HFF-Myc (cell line): ENCODE measurements around the gene C21orf58.

ENCODE experiments used
- DNase-seq: peaks from one replicate; pipeline ENCODE4 v3.0.0-alpha.2; 2011; ENCODE audit warnings: low read depth; ENCODE audit errors: extremely low read depth
- H3K4me3 ChIP-seq: replicated peaks from 2 replicates; pipeline ENCODE4 v1.5.1; 2011; ENCODE audit warnings: low read depth, mild to moderate bottlenecking, control low read depth, low read length
- CTCF ChIP-seq: IDR thresholded peaks from 2 replicates; pipeline ENCODE4 v1.5.1; 2012; ENCODE audit warnings: mild to moderate bottlenecking, low read depth, low read length, control low read depth; ENCODE audit errors: missing control alignments

Gene C21orf58

DNA sequence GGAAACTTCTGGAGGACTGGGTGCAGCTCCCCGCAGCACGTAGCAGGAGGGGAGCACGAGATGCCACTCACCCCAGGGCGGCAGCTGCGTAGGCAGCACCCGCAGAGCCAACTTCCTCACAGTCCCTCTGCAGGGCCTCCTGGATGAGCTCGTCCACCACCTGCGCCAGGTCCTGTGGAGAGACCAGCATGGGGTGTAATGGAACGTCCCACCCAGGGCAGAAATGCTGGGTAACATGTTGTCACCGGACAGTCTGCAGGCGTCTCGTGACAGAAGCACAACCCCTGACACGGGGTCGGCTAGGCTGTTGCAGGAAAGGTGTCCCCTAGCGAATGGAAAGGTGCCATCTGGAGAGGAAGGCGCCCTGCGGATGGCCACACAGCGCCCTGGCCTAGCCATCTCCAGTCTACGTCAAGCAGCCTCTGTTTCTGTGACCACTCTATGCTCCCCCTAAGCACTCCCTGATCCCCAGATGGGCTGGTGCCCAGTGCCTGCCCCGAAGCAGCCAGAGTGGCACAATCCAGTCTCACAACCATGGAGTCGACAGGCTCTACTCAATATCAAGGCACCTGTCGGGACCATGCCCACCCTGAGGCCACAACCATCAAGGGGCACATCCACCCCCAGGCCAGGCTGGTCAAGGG, 59.5 kb downstream of the C21orf58 start:
- no peak overlapping the region for H3K4me3 ChIP-seq
- no peak for DNase-seq
- TF ChIP-seq CTCF, result no peak

- no peak for DNase-seq
- no peak overlapping the region for H3K4me3 ChIP-seq
- no peak for TF ChIP-seq CTCF
Measured at GRCh38 chr21:46256501-46256994, 67.1 kb downstream of the C21orf58 start.

GRCh38 chr21:46255758-46256337, 67.8 kb downstream of the C21orf58 start:
- no peak for TF ChIP-seq CTCF
- no peak overlapping the region for H3K4me3 ChIP-seq
- DNase-seq, result no peak

GRCh38 chr21:46255166-46255565, 68.5 kb downstream of the C21orf58 start:
- no peak for DNase-seq
- no peak for TF ChIP-seq CTCF
- H3K4me3 ChIP-seq, result no peak overlapping the region

- TF ChIP-seq CTCF, result no peak
- no peak overlapping the region for H3K4me3 ChIP-seq
- DNase-seq, result no peak
Measured at GRCh38 chr21:46254208-46254975, 69.3 kb downstream of the C21orf58 start.

GRCh38 chr21:46253610-46254124, 70.0 kb downstream of the C21orf58 start:
- DNase-seq, result no peak
- H3K4me3 ChIP-seq, result no peak overlapping the region
- no peak for TF ChIP-seq CTCF
